LNCaP clone FGC (cell line): ENCODE results near the gene CREB5.

Source experiments
- DNase-seq: peaks from one replicate; pipeline ENCODE4 v3.0.0-alpha.2; 2011; ENCODE audit warnings: low read depth
- H3K4me3 ChIP-seq: 2 replicates; pipeline ENCODE4 v1.5.1; 2011; ENCODE audit warnings: mild to moderate bottlenecking, low read depth, low read length, control low read depth
- TF ChIP-seq, protein P1 (sequence below): IDR thresholded peaks from 2 replicates; pipeline ENCODE4 v1.5.1; 2012; ENCODE audit warnings: mild to moderate bottlenecking; ENCODE audit not compliant: control insufficient read depth, insufficient read depth; ENCODE audit errors: extremely low read depth

The CREB5 gene

GRCh38 chr7:28579571-28579970 lies 167.3 kb downstream of the CREB5 start:
- TF ChIP-seq, protein P1, sequence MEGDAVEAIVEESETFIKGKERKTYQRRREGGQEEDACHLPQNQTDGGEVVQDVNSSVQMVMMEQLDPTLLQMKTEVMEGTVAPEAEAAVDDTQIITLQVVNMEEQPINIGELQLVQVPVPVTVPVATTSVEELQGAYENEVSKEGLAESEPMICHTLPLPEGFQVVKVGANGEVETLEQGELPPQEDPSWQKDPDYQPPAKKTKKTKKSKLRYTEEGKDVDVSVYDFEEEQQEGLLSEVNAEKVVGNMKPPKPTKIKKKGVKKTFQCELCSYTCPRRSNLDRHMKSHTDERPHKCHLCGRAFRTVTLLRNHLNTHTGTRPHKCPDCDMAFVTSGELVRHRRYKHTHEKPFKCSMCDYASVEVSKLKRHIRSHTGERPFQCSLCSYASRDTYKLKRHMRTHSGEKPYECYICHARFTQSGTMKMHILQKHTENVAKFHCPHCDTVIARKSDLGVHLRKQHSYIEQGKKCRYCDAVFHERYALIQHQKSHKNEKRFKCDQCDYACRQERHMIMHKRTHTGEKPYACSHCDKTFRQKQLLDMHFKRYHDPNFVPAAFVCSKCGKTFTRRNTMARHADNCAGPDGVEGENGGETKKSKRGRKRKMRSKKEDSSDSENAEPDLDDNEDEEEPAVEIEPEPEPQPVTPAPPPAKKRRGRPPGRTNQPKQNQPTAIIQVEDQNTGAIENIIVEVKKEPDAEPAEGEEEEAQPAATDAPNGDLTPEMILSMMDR, result no peak

DNA sequence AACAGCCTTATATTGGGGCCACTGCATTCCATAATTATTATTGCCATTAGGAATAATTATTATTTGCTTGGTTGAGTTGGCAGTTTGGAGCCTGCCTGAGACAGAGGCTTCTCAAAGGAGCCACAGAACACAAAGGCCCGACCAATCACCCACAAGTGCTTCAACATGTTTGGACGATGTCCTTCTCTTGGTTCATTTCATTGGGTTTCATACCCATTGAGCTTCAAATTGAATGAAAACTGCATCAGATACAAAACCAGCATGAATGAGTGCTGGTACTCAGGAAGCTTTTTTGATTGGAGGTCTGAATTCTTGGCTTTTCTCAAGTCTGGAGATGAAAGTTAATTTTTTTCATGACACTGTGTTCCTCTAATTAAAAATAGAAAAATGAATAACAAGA lies 168.3 kb downstream of the CREB5 start:
- TF ChIP-seq, protein P1, result no peak
- H3K4me3 ChIP-seq, result no peak overlapping the region
- DNase-seq, result no peak

More at GRCh38 chr7:28579571-28579970, 167.3 kb downstream of the CREB5 start:
- no peak for DNase-seq
- no peak overlapping the region for H3K4me3 ChIP-seq

GRCh38 chr7:28581351-28581750 lies 169.0 kb downstream of the CREB5 start:
- no peak for DNase-seq
- TF ChIP-seq, protein P1, result no peak

GRCh38 chr7:28582226-28582625 lies 169.9 kb downstream of the CREB5 start:
- no peak for DNase-seq
- no peak overlapping the region for H3K4me3 ChIP-seq
- TF ChIP-seq, protein P1, result no peak

More at GRCh38 chr7:28581351-28581750, 169.0 kb downstream of the CREB5 start:
- H3K4me3 ChIP-seq, result no peak overlapping the region

GRCh38 chr7:28584235-28584634 lies 171.9 kb downstream of the CREB5 start:
- TF ChIP-seq, protein P1, result no peak
- DNase-seq, result no peak
- no peak overlapping the region for H3K4me3 ChIP-seq

GRCh38 chr7:28586736-28587135 lies 174.4 kb downstream of the CREB5 start:
- H3K4me3 ChIP-seq, result no peak overlapping the region
- TF ChIP-seq, protein P1, result no peak
- peak; percentile 83 for DNase-seq

GRCh38 chr7:28587211-28587610 lies 174.9 kb downstream of the CREB5 start:
- DNase-seq, result no peak
- H3K4me3 ChIP-seq, result no peak overlapping the region
- TF ChIP-seq, protein P1, result no peak
